ENCODE measurements around the gene FOXK1.

Gene FOXK1

DNA sequence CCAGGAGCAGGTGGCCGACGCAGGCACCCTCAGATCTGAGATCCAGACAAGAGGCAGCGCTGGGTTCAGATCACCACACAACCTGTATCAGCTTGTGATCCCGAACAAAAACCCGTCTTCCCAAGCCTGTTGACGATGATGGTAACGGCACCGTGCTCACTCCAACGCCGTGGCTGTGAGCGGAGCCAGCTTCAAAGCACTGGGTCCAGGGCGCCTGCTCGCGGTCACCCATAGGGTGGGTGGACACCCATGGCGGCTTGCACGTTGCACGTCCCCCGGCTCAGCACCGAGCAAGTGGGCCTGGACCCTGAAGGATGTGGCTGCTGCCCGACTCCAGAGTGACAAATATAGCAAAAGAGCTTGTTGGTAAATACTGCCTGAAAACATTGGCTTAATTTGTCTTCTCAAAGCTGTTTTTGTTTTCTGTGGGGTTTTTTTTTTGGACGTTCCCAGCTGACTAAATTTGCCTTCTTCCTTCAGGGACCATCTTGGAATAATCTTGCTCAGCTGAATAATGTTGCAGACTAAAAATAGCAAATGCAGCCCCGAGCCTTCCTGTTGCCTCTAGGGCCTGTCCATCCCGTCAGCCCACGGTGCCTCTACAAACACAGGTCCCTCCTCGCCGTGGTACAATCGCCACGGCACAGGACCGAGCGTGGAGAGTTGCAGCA, 41.0 kb downstream of the FOXK1 start:
- no peak for DNase-seq (ENCODE audit: low read depth)

DNA sequence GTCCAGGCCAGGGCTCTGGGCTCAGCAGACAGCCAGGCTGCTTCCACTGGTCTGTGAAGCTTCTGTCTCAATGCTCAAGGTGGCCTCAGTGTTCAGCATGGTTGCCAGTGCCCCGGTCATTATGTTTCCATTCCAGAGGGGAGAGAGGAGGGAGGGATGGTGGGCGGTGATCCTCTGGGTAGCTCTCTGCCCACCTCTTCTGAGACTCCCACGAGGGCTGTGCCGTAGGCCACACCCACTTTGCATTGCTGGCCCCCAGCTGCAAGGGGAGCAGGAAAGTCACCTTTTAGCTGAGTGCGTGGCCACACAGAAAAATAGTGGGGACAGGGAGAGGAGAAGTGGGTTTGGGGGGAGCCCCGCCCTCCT, 42.5 kb downstream of the FOXK1 start:
- peak; percentile 21 for DNase-seq (ENCODE audit: low read depth)

DNA sequence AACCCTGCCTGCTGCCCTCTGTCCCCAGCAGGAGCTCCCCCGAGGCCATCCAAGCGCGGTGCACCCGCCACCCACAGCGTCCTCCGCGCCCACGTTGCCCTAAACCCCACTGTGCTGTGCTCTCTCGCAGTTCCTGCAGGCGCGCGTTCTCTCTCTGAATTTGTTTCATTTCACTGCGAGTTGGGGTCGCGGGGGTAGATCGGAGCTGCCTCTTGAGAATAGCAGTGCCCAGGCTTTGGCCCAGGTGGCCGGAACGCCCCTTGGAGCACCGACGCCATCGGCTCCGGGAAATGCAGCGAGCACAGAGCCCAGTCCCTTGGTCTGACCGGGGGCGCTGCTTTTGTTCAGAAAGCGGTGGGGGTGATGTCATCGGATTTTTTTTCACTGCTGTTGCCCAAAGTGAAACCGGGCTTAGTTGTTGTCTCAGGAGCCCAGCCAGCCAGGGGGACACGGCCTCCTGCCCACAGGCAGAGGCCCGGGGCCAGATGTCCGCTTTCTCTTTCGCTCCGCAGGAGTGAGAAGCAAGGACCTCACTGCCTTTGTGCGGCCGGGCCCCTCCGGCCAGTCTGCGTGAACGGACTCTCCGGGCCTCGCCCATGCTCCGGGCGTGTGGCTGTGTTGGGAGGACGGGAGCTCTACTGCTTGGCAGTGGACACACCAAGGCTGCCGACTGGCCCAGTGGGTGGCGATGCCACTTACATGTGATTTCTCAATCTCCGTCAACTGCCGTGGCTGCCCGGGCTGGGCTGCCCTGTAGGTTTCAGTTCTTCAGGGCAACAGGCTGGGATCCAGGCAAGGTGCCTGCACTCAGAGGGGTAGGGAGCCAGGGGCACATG, 43.1 kb downstream of the FOXK1 start:
- peak; percentile 45 for DNase-seq (ENCODE audit: low read depth)

- DNase-seq (ENCODE audit: low read depth), result no peak
These were observed 43.9 kb downstream of the FOXK1 start for GRCh38 chr7:4725850-4726450.

GRCh38 chr7:4726566-4726965, 44.5 kb downstream of the FOXK1 start:
- DNase-seq (ENCODE audit: low read depth), result no peak

DNA sequence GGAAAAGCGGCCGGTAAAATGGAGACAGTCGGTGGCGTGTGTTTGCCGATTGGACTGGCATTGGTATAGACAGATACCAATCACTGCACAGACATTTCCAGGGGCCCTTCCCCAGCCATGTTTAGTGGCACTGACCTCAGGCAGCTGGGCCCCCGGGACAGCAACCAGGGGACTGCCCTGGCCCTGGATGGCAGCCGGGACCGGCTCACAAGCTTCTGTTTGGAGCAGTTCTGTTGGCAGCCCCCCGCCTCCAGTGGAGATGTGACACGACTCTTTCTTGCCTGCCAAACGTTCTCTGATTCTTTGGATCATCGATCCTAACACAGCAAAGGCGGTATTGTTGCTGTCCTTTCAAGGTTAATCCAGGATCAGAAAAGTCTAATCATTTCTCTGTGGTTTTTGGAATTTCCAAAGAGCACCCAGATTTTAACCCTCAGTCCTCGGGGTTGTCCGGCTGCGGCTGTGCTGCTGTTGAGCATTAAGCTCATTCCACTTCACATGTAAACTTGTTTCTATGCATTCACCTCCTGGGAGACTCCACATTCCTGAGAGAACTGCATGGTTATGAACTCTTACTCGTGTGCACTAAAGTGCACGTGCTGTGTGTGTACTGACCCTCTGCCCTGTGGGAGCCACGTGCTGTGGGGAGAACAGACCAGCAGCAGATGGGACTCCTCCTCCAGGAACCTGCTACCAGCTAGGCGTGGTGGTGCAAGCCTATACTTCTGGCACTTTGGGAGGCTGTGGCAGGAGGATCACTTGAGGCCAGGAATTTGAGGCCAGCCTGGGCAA, 46.0 kb downstream of the FOXK1 start:
- no peak for DNase-seq (ENCODE audit: low read depth)

DNA sequence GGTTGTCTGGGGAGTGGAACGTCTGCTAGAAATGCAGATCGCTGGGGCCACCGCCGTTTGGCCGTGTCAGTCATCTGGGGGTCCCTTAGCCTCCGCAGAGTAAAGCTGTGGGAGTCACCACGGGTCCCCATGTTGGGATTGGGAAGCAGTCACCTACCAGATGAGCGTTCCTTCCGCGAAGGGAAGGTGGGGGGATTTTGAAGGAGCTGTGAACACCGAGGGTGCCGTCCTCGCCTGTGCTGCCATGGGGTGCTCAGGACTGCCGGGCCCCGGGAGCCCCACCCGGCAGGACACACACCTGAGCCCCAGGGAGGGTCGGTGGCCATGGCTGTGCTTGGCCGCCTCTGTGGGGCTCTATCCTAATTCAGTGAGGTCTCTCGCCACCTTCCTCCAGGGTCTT, 47.2 kb downstream of the FOXK1 start:
- no peak for DNase-seq (ENCODE audit: low read depth)

DNA sequence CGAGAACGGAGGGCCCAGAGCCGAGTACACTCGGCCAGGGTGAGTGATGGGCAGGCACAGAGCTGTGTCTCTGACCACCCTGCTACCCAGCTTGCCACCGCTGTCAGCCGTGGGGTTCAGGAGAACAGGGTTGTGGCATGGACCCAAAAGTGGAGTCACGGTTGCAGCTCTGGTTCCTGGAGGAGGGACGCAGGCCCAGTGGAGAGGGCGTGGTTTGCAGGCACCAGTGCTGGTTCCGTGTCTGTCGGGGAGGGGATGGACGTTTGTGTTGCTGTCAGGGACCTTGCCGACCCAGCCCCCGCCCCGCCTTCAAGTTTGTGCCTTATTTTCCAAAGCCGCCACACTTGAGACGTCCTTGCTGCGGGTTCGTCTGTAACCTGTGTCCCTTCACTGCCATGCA, 48.2 kb downstream of the FOXK1 start:
- DNase-seq (ENCODE audit: low read depth), result no peak

- DNase-seq (ENCODE audit: low read depth), result no peak
These were observed 48.9 kb downstream of the FOXK1 start for GRCh38 chr7:4730971-4731370.

- DNase-seq (ENCODE audit: low read depth), result no peak
These were observed 49.7 kb downstream of the FOXK1 start for GRCh38 chr7:4731803-4732202.

GRCh38 chr7:4733936-4734528, 51.9 kb downstream of the FOXK1 start:
- no peak for DNase-seq (ENCODE audit: low read depth)

GRCh38 chr7:4734587-4735345, 52.7 kb downstream of the FOXK1 start:
- DNase-seq (ENCODE audit: low read depth), result no peak

DNA sequence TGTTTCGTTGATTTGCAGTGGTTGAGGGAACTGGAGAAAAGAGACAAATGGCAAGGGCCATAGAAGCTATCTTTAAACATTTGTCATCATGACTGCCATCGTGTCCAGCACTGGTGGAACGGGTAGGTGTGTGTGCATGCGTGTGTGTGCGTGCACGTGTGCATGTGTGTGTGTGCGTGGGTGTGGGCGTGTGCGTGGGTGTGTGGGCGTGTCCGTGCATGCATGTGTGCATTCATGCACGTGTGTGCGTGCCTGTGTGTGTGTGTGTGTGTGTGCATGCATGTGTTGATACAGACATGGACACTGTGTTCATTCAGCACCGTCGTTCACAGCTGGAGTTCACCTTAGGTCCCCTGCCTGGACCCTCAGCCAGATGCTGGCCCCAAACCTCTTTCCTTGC, 55.2 kb downstream of the FOXK1 start:
- DNase-seq (ENCODE audit: low read depth), result no peak

- DNase-seq (ENCODE audit: low read depth), result no peak
These were observed 56.8 kb downstream of the FOXK1 start for GRCh38 chr7:4738711-4739527.

- DNase-seq (ENCODE audit: low read depth), result no peak
These were observed 57.5 kb downstream of the FOXK1 start for GRCh38 chr7:4739528-4739992.

DNA sequence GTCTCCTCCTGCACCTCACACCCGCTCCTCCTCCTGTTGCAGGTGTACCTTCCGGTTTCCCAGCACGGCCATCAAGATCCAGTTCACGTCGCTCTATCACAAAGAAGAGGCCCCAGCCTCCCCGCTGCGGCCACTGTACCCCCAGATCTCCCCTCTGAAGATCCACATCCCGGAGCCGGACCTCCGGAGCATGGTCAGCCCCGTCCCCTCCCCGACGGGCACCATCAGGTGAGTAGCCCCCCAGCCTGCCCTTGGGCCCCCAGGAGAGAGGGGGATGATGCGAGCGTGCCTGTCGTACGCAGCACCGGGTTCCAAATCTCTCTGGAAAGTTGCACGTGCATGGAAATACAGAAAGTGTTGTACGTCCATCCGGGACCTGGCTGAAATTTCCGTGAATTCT, 58.7 kb downstream of the FOXK1 start:
- no peak for DNase-seq (ENCODE audit: low read depth)

DNA sequence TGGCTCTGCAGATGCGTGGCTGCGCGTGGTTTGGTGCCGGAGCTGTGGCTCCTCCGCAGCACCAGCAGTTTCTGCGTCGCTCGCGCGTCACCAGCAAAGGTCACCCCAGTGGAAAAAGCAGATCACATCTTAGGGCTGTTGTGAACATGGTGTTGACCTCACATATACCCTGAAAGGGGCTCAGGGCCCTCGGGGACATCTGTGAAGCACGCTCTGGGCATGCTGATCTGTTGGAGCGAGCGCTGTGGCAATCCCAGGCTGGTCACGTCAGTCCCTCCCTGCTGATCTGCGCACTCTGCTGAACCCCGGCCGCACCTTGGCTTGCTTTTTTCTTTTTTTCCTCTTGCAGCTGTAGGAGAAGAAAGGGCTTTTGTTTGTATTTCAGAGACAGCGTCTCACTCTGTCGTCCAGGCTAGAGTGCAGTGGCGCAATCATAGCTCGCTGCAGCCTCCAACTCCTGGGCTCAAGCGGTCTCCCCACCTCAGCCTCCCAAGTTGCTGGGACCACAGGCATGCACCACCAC, 60.0 kb downstream of the FOXK1 start:
- no peak for DNase-seq (ENCODE audit: low read depth)

- DNase-seq (ENCODE audit: low read depth), result no peak
These were observed 60.8 kb downstream of the FOXK1 start for GRCh38 chr7:4742852-4743251.

- DNase-seq (ENCODE audit: low read depth), result peak; percentile 54
These were observed 62.5 kb downstream of the FOXK1 start for GRCh38 chr7:4744391-4745264.
